NT2/D1 (cell line): ENCODE measurements around the gene PHRF1.

ENCODE experiments used
- SUZ12 ChIP-seq: IDR thresholded peaks from 2 replicates; pipeline ENCODE4 v1.6.1; 2011; ENCODE audit not compliant: insufficient read length, insufficient read depth; ENCODE audit errors: extremely low read depth
- YY1 ChIP-seq: IDR thresholded peaks from 2 replicates; pipeline ENCODE4 v1.6.1; 2011; ENCODE audit not compliant: insufficient read length, insufficient read depth
- ZNF274 ChIP-seq: IDR thresholded peaks from 2 replicates; pipeline ENCODE4 v1.6.1; 2011; ENCODE audit warnings: mild to moderate bottlenecking, low read depth, low read length

DNA sequence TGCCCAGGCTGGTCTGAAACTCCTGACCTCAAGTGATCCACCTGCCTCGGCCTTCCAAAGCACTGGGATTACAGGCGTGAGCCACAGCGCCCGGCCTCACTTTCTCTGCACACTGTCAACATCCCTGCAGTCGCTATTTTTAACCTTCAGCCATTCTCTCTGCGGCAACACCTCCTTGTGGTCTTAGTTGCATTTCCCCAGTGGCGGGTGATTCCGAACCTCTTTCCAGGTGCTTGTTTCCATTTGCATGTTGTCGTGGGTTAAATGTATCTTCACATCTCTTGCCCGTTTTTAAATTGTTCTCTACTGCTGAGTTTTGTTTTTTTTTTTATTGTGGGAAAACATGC, 52.9 kb downstream of the PHRF1 start:
- TF ChIP-seq ZNF274 (no peak), YY1 (no peak), SUZ12 (no peak)
